ENCODE data around the gene RMDN2.

Gene RMDN2

DNA sequence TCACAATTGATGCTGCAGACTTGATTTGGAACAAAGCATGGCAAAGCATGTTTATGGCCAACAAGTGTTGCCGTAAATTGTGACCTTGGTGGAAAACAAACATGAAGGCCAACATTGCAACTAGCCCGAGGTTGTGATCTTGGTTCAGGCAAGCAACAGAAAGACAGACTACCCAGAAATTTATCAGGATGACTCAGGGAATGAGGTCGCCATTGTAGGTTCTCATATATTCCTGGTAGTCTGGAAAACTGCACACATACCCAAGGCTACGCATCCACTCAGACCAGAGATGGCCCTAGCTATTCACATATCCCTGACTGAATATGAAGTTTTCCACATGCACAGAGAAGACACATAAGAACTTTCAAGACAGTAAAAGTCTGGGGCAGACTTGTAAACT lies 120.7 kb downstream of the RMDN2 start:
- no peak for DNase-seq (ENCODE audit: low read depth)

DNA sequence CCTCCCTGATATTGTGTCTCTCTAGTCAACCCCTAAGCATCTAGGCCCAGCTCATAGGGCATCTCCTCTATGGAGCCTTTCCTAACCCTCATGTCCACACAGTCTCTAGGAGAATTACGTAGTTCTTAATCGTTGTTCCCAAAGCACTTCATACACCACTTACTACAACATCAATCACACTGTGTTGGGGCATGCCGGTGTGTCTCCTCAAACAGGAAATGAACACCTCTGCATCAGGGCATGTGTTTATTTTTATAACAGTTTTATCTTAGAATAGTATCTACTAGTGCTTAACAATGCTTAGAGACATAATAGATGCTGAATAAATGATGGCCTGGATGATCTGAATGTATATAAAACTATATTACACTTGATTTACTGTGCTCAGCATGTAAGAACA lies 131.1 kb downstream of the RMDN2 start:
- DNase-seq (ENCODE audit: low read depth): no peak

GRCh38 chr2:38057651-38058410 lies 132.7 kb downstream of the RMDN2 start:
- DNase-seq (ENCODE audit: low read depth): no peak

DNA sequence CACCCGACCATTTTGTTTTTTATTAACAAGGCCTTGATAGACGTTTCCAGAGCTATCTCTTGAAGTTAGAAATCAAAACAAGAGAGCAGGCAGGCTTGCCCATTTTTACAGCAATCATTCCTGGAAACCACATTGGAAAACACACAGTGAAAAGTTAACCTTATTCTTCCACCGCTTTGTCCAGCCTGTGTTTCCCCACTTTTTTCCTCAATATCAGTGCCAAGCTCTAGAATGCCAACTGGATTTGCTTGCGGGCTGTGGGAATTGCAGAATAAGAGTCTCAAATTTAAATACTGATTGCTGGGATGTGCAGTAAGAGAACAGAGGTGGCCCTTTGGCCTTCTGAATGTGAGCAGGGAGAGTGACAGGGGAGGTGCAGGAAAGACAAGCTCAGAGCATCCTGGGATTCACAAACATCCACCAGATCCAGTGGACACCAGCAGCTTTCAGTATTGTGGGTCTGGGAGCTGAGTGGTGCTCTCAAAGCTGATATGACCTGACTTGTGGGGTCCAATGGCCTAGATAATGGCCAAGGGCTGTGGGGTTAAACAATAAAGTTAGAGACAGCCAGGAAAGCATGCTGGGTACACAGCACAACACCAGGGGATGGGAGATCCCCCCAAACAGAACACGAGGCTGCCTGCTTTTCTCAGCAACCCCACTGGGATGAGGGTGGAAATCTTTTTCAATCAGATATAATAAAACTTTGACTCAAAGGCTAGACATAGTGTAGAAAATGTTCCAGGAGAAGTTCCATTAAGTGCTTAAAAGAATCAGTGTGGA lies 135.3 kb downstream of the RMDN2 start:
- DNase-seq (ENCODE audit: low read depth): no peak

- no peak for DNase-seq (ENCODE audit: low read depth)
Observed at GRCh38 chr2:38064801-38065501, 139.9 kb downstream of the RMDN2 start.

DNA sequence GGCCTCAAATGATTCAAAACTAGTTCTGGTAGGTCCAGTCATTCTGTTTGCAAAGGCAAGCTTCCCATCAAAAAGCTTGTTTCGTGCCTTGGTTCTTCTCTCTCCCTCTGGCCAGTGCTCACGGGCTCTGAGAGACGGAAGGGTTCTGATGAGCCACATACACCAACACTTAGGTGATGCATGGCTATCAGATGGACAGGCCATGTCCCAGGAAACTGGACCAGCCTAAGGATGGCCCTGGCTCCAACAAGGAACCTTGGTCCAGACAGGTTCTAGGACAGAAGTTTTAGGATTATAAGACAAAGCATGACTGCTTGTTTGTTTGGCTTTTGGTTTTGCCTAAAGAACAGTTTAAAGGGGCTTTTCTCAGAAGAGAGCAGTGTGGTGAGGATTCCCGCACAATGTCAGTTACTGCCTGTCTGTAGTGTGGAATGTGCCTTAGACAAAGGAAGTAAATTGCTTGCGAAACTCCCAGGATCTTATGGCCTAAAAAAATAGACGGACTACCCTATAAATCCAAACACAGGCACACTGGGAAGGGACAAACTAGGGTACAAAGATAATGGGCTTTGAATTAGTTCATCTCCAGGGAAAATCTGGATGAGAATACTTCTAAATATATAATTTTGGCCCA lies 140.5 kb downstream of the RMDN2 start:
- DNase-seq (ENCODE audit: low read depth): no peak

DNA sequence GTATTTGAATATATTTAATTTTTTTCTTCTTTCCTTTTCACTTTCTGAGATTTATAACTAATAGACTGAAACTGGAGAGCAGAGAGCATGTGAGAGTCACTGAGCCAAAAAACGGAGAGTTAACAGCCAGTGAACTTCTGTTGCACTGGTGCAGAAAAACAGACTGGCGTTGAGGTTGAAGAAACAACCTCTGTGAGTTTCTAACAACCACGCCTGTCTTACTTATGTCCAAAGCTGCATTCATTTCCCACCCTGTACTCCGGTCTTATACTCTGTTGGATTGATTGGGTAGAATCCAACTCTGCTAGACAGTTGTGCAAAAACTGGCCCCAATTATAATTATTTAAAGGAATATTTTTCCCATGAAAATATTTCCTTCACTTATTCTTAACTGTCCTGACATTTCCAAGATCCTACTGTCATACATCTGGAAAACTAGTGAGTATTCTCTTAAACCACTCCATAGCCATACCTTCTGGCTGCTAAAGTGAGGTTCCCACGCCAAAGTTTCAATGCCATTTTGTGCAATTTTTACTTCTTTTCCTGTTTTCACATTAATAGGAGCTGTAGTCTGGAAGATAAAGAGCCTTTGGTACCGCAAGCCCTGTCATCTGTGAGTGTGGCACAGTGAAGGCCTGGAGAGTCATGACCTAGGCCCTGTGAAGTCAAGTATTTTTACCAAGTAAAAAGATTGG lies 141.5 kb downstream of the RMDN2 start:
- DNase-seq (ENCODE audit: low read depth): no peak

All from stimulated activated CD8-positive, alpha-beta memory T cell treated with anti-CD3 and anti-CD28 coated beads, Interleukin-12 subunit alpha, Interleukin-12 subunit beta, amount 100 ng/mL, for 4 hours (primary cell).